Keratinocyte (primary cell): ENCODE results near the gene B4GALNT3. TPM values are rescaled to one million over a fixed set of nuclear protein-coding genes. Genes with fewer than 3 reads are reported as not detected.

Source experiments
- DNase-seq: peaks from one replicate; pipeline ENCODE4 v3.0.0-alpha.2; 2011; ENCODE audit warnings: low read depth, missing footprints, low spot score
- FAIRE-seq: peaks from 2 replicates; lab custom pipeline; 2011; peaks lifted over from hg19 to GRCh38; lab: Jason Lieb, UNC
- H2AFZ ChIP-seq: 2 replicates; pipeline ENCODE4 v1.6.0; 2012; ENCODE audit warnings: low read length, control low read depth, inconsistent platforms; ENCODE audit not compliant: control insufficient read depth
- H3K27ac ChIP-seq: 2 replicates; pipeline ENCODE4 v1.5.1; 2011; ENCODE audit warnings: low read length; ENCODE audit not compliant: control insufficient read depth, insufficient read depth
- H3K27me3 ChIP-seq: 3 replicates; pipeline ENCODE4 v1.6.0; 2011; ENCODE audit warnings: low read length; ENCODE audit not compliant: control insufficient read depth, insufficient read depth; ENCODE audit errors: extremely low read depth
- H3K36me3 ChIP-seq, 2 experiments: 2 replicates in 1 of 2; 3 replicates in 1 of 2; pipeline ENCODE4 v1.5.1; 2011; ENCODE audit warnings: low read length in 2 of 2, mild to moderate bottlenecking in 1 of 2; ENCODE audit not compliant: control insufficient read depth in 2 of 2, insufficient read depth in 2 of 2; ENCODE audit errors: extremely low read depth in 1 of 2
- H3K4me1 ChIP-seq: 3 replicates; pipeline ENCODE4 v1.5.1; 2011; ENCODE audit warnings: low read length; ENCODE audit not compliant: control insufficient read depth, insufficient read depth; ENCODE audit errors: extremely low read depth
- H3K4me2 ChIP-seq: 3 replicates; pipeline ENCODE4 v1.6.0; 2011; ENCODE audit warnings: low read depth, low read length; ENCODE audit not compliant: control insufficient read depth, insufficient read depth; ENCODE audit errors: extremely low read depth
- H3K4me3 ChIP-seq, 3 experiments: fragments of 200-600 bp in 1 of 3; sonication (generic) in 1 of 3; 2 replicates in 2 of 3; 3 replicates in 1 of 3; pipeline ENCODE4 v1.5.1; 2011 to 2016; ENCODE audit warnings: low read length in 3 of 3, mild to moderate bottlenecking in 3 of 3, control low read depth in 2 of 3, inconsistent platforms in 1 of 3, low read depth in 1 of 3, mixed read lengths in 1 of 3, mixed run types in 1 of 3, moderate library complexity in 1 of 3; ENCODE audit not compliant: control insufficient read depth in 2 of 3, insufficient read depth in 2 of 3; ENCODE audit errors: extremely low read depth in 1 of 3
- H3K79me2 ChIP-seq: 2 replicates; pipeline ENCODE4 v1.6.0; 2012; ENCODE audit warnings: low read length; ENCODE audit not compliant: control insufficient read depth, insufficient read depth
- H3K9ac ChIP-seq: 3 replicates; pipeline ENCODE4 v1.6.0; 2011; ENCODE audit warnings: low read length; ENCODE audit not compliant: control insufficient read depth, insufficient read depth; ENCODE audit errors: extremely low read depth
- H3K9me1 ChIP-seq: 3 replicates; pipeline ENCODE4 v1.6.0; 2011; ENCODE audit warnings: low read length; ENCODE audit not compliant: control insufficient read depth, insufficient read depth; ENCODE audit errors: extremely low read depth
- H3K9me3 ChIP-seq: 2 replicates; pipeline ENCODE4 v1.5.1; 2012; ENCODE audit warnings: low read depth, low read length; ENCODE audit not compliant: control insufficient read depth
- H4K20me1 ChIP-seq: 3 replicates; pipeline ENCODE4 v1.6.0; 2011; ENCODE audit warnings: low read length; ENCODE audit not compliant: control insufficient read depth, insufficient read depth; ENCODE audit errors: extremely low read depth
- EZH2 ChIP-seq: IDR thresholded peaks from one replicate; pipeline ENCODE4 v1.6.1; 2012; ENCODE audit warnings: inconsistent platforms, mild to moderate bottlenecking, low read length, moderate library complexity
- dilution Hi-C: fragments of 300-500 bp; cut with MboI; formaldehyde crosslinking; loops from one replicate; pipeline ENCODE4 v1.7.0; 2020; ENCODE audit warnings: low sequenced_read_pairs; ENCODE audit not compliant: extremely low pct_ligation_motif_present
- polyA plus RNA-seq, 5 experiments: library from polyadenylated mRNA; depleted of rRNA in 3 of 5; stranded (reverse) in 3 of 5; stranded (forward) in 1 of 5; unstranded in 1 of 5; fragments of >200 nt; gene quantifications; 1 replicate in 1 of 5; 2 replicates in 3 of 5; 3 replicates in 1 of 5; pipeline versions ENCODE4 v1.2.1 to v1.2.3, GENCODE V29; 2011 to 2012; ENCODE audit warnings: missing spikeins in 2 of 5, low read depth in 1 of 5, low replicate concordance in 1 of 5
- TF ChIP-seq, protein P1 (sequence below), 3 experiments: IDR thresholded peaks in 1 of 3; conservative IDR thresholded peaks in 1 of 3; optimal IDR thresholded peaks in 1 of 3; 2 replicates in 2 of 3; 3 replicates in 1 of 3; pipeline versions ENCODE3 to v1.5.1; 2011; ENCODE audit warnings: low read length in 3 of 3, mild to moderate bottlenecking in 3 of 3, moderate library complexity in 2 of 3, control low read depth in 1 of 3, inconsistent platforms in 1 of 3; ENCODE audit not compliant: insufficient read depth in 2 of 3; ENCODE audit errors: extremely low read depth in 1 of 3

Gene B4GALNT3
- polyA plus RNA-seq, 1 donor (not counting 4 experiments of a cell fraction or from before 2014, with no cell fraction given) = 7.5 TPM

- Histone ChIP-seq H3K36me3 (no peaks in the 10 kb centered on the region), H3K4me2 (no peak overlapping the region), H3K9ac (no peak overlapping the region), H3K9me3 (no peaks in the 10 kb centered on the region), H4K20me1 (no peaks in the 10 kb centered on the region), H2AFZ (no peak overlapping the region), H3K27me3 (no peaks in the 10 kb centered on the region), H3K4me1 (peaks cover 7% of the 10 kb centered on the region), H3K9me1 (no peaks in the 10 kb centered on the region), H3K4me3 (no peak overlapping the region), H3K27ac (no peak overlapping the region), H3K79me2 (no peaks in the 10 kb centered on the region)
- TF ChIP-seq EZH2 = no peak
- TF ChIP-seq, protein P1, sequence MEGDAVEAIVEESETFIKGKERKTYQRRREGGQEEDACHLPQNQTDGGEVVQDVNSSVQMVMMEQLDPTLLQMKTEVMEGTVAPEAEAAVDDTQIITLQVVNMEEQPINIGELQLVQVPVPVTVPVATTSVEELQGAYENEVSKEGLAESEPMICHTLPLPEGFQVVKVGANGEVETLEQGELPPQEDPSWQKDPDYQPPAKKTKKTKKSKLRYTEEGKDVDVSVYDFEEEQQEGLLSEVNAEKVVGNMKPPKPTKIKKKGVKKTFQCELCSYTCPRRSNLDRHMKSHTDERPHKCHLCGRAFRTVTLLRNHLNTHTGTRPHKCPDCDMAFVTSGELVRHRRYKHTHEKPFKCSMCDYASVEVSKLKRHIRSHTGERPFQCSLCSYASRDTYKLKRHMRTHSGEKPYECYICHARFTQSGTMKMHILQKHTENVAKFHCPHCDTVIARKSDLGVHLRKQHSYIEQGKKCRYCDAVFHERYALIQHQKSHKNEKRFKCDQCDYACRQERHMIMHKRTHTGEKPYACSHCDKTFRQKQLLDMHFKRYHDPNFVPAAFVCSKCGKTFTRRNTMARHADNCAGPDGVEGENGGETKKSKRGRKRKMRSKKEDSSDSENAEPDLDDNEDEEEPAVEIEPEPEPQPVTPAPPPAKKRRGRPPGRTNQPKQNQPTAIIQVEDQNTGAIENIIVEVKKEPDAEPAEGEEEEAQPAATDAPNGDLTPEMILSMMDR (optimal IDR thresholded peaks at IDR 0.05 in 1 of 3, IDR thresholded peaks at IDR 0.05 in 1 of 3, conservative IDR thresholded peaks at IDR 0.05 in 1 of 3; ENCODE audit: extremely low read depth in 1 of 3, insufficient read depth in 2 of 3, low read length in 3 of 3) = peak in 1 of 3 experiments; percentile 42
- dilution Hi-C loops = no loop called here
- DNase-seq = no peak
- no peak for FAIRE-seq
Measured at GRCh38 chr12:499837-500458, 40.2 kb downstream of the B4GALNT3 start.

GRCh38 chr12:501722-502447, 42.1 kb downstream of the B4GALNT3 start:
- no peak overlapping the region for H3K4me2 ChIP-seq
- H3K9me1 ChIP-seq = no peaks in the 10 kb centered on the region
- peaks cover 7% of the 10 kb centered on the region for H3K4me1 ChIP-seq
- H3K27me3 ChIP-seq = no peaks in the 10 kb centered on the region
- no peaks in the 10 kb centered on the region for H3K9me3 ChIP-seq
- no peaks in the 10 kb centered on the region for H4K20me1 ChIP-seq
- dilution Hi-C loops = no loop called here
- no peak overlapping the region for H2AFZ ChIP-seq
- H3K79me2 ChIP-seq = no peaks in the 10 kb centered on the region
- no peak for TF ChIP-seq EZH2
- TF ChIP-seq, protein P1 (optimal IDR thresholded peaks at IDR 0.05 in 1 of 3, IDR thresholded peaks at IDR 0.05 in 1 of 3, conservative IDR thresholded peaks at IDR 0.05 in 1 of 3; ENCODE audit: extremely low read depth in 1 of 3, insufficient read depth in 2 of 3, low read length in 3 of 3) = no peak
- no peak overlapping the region for H3K4me3 ChIP-seq
- FAIRE-seq = no peak
- H3K9ac ChIP-seq = no peak overlapping the region
- no peak overlapping the region for H3K27ac ChIP-seq
- no peaks in the 10 kb centered on the region for H3K36me3 ChIP-seq
- DNase-seq = no peak
